ENCODE data around the gene FSIP1.

DNA sequence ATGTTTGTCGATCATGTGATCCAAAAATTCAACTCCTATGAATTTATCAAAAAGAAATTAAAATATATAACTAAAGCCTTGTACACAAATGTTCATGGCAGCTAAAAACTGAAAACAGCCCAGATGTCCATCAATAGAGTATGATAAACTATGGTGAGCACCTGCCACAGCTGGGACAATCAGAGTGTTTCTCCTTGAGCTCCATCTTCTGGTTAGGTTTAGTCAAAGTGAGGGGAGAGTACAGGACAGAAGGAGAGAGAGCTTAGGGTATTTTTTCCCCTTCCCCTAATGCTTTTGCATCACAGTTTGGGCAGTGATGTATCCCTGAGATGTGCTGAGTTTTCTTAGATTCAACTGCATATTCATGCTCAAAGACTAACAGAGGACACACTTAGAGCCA is 65.5 kb downstream of the FSIP1 start:
- no peak for TF ChIP-seq POLR2AphosphoS5 (IDR thresholded peaks at IDR 0.05)
- TF ChIP-seq, protein P1, sequence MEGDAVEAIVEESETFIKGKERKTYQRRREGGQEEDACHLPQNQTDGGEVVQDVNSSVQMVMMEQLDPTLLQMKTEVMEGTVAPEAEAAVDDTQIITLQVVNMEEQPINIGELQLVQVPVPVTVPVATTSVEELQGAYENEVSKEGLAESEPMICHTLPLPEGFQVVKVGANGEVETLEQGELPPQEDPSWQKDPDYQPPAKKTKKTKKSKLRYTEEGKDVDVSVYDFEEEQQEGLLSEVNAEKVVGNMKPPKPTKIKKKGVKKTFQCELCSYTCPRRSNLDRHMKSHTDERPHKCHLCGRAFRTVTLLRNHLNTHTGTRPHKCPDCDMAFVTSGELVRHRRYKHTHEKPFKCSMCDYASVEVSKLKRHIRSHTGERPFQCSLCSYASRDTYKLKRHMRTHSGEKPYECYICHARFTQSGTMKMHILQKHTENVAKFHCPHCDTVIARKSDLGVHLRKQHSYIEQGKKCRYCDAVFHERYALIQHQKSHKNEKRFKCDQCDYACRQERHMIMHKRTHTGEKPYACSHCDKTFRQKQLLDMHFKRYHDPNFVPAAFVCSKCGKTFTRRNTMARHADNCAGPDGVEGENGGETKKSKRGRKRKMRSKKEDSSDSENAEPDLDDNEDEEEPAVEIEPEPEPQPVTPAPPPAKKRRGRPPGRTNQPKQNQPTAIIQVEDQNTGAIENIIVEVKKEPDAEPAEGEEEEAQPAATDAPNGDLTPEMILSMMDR (IDR thresholded peaks at IDR 0.05), result no peak

Data from upper lobe of left lung (tissue), 4 donors.